GM19455 (cell line): ENCODE results near the gene FOXN4.
"Not testable (repeated sequence)": the region's sequence is repeated elsewhere in the genome, so short reads cannot be mapped to it uniquely, and the experiment has no call there.

Experiments used
- ATAC-seq: cut with Tn5 transposase; IDR thresholded peaks from one replicate; pipeline ENCODE4 v1.9.1; 2021; ENCODE audit not compliant: unreplicated experiment

The FOXN4 gene

DNA sequence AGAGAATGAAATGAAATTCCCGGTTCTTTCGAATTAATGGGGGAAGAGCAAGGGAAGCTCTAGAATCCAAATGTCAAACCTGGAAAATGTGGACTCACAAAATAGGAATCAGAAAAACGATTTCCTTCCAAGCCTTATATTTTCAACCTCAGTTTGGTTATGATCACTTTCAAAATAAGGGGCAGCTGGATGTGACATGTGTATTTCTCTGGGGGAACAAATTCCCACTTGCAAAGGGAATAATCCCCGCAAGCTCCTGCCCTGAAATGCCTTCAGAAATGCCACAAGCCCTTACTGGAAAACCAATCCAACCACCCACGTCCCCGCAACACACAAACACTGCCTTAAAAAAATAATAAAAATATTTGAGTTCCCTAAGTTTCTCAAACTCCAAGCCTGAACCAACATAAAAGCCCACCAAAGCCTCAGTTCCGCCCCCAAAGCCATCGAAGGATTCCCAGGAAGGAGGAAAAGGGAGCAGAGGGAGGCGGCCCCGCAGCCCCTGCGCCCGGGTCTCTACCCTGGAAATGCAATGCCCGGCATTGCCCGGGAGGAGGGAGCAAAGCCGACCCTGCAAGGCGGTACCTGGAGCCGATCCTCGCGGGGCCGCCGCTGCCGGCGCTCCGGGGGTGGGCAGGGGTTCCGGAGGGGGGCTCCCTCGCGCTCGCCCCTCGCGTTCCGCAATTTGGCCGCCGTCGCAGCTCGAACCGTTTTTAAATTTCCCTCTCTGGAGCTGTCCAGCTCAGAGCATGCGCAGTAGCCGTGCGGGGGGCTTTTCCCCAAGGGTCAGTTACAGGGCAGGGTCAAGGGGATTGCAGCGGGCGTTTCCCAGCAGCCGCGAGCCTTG, at the start of gene FOXN4:
FOXN4 (minus strand) TSS at position 751 of the 847 bp plus-strand sequence. CDS start 963 bp downstream, outside the sequence.
- no peak for ATAC-seq

DNA sequence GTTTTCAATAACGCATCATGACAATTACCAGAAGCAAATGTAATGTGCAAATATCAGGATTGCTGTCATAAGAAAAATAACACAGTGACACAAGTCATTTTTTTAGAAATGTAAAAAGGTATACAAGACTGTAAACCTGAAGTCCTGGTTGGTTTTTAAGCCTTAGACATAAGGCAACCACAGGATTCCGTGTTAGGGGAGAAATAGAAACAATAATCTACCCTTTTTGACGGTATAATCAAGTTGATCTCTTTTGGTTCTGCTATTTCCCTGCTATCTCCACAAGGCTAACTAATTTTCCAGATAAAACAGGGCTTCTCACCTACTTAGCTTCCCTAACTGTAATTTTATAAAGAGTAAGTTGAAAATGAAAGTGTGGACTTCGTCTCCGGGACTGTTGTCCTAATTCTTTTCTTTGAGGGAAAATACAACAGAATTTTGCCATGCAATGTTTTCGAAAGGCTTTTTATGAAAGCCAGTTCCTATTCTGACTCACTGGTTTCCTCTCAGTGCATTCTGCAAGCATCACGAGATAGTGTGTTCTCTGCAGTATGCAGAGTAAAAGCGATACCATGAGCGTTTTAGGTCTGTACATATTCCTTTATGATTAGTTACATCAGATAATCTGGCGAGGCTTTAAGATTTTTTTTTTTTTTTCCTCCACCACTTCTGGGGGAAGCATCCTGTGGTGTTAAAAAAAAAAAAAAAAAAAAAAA, 49.2 kb upstream of the FOXN4 start:
- peak; percentile 92 for ATAC-seq

DNA sequence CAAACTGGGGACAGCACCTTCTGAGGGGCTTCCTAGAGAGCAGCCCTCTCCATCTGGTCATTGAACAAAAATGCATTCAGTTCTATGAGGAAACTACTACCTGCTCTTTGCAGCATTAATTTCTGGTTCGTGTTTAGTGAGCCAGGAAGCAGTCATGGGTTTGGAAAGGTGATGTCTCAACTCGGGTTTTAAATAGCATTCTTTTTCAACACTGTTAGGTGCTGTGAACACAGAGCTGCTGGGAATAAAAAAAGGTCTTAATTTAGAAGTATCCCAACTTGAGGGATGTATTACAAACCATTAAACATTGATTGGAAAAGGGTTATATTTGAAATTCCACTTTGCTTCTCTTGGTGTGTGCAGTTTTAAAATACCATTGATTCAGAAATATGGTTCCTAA, 47.9 kb upstream of the FOXN4 start:
- ATAC-seq, result no peak

GRCh38 chr12:109356577-109356976, 47.5 kb upstream of the FOXN4 start:
- no peak for ATAC-seq

DNA sequence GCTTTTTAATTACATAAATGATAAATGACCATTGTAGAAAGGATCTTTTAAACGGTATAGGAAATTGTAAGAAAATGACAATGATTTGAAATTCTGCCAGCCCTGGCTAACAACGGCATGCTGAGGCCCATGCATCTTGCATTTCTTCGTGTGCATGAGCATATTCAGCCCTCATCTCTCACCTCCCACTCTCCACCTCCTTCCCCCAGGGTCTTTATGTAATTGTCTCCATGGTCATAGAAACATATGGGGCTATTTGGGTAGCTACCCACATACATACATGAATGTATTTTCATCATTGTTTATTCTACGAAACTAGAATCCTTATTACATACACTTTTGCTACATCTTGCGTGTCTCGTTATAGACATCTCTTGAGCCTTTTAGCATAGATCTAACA, 43.1 kb upstream of the FOXN4 start:
- ATAC-seq, result no peak

DNA sequence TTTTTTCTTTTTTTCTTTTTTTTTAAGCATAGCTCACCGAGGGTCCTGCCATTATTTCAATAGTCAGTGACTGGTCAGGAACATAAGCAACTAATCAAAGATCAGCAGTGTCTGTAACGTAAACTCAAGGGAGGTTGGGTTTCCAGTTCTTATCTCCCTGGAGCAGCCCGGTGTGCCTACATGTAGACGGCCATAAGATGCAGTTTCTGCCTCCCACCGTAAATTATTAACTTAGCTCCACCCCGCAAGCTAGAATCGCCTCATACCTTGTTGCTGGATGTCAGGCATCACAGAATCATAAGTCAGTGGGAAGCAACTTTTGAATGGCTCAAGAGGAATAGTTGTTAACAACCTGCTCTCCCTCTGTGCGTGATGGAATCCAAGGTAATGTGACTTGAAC, 38.5 kb upstream of the FOXN4 start, which contains the start of gene MYO1H:
MYO1H (plus strand) TSS at position 312 of the 400 bp plus-strand sequence; CDS start at position 373, 61 bp downstream.
- ATAC-seq, result no peak

- ATAC-seq, result no peak
Observed at GRCh38 chr12:109346920-109347319, 37.8 kb upstream of the FOXN4 start.

DNA sequence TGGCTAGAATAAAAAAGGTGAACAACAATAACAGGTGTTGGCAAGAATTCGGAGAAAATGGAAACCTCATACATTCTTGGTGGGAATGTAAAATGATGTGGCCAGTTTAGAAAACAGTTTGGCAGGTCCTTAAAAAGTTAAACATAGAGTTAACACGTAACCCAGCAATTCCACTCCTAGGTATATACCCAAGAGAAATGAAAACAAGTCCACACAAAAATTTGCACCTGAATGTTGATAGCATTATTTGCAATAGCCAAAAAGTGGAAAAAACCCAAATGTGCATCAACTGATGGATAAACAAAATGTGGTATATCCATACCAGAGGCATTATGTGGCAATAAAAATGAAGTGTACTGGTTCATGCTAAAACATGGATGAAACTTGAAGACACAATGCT, 36.3 kb upstream of the FOXN4 start:
- no peak for ATAC-seq

DNA sequence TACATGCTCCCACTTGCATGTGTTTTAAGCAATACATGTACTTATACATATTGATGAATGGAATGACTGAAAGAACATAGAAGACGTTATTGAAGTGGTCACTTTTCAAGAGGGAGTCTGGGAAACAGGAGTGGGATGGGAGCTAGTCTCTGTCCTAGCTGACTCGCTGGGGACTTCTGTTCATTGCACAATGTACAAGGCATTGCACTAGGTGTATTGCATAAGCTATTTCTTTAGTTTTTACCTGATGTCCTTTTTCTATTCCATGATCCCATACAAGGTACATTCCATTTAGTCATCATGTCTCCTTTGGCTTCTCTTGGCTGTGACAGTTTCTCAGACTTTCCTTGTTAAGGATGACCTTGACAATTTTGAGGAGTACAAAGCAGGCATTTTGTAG, 34.6 kb upstream of the FOXN4 start:
- no peak for ATAC-seq

DNA sequence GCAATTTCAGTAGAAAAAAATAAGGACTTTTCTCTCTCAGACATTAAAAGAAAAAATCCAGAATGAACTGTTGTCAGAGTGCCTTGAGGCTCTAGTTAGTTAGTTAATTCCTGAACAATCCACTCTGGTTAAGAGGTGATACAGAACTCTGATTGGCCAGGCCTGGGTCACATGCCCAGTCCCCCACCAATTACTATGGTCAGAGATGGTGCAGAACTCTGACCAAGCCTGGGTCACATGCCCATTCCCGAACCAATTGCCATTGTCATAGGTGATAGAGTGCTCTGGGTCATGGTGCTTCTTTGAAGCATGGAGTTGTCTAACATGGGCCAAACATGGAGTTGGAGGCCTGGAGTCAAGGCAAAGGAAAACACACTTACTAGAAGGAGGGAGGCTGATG, 27.5 kb upstream of the FOXN4 start:
- no peak for ATAC-seq

DNA sequence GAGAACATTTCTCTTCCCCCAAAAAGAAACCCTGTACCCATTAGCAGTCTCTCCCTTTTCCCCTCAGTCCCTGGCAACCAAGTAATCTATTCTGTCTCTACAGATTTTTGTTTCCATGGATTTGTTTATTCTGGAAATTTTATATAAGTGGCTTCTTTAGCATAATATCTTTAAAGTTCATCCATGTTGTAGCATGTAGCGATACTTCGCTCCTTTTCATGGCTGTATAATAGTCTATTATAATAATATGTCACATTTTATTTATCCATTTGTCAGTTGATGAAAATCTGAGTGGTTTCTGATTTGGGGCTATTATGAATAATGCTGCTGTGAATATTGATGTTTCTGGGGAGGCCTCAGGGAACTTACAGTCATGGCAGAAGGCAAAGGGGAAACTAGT, 25.8 kb upstream of the FOXN4 start:
- ATAC-seq, result no peak

DNA sequence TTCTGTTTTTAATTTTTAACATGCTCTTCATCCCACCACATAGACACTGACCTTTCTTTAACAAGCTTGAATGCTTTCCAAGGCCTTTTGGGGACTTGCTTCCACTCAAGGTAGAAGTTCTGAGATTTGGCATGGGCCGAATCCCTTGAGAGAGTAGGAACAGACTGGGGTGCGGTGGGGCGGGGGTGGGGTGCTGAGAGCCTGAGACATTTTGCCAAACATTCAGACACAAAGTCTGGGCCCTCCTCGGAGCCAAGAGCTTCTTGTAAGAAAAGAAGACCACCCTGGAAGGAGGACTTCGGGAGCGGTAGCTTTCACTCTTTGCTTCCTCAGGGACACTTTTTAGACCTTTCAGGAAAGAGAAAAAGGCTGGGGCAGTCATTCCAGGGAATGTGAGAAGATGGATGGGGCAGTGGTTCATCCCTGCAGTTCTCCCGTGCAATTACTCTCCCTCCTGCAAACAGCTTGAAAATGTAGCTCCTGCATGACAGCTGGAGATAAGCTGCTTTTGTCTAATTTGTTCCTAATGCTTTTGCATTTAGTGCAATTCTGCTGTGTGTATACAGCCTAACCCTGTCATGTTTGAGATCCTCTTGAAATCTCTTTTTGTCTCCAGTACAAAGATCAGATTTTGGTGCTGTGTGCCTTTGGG, 22.3 kb upstream of the FOXN4 start:
- no peak for ATAC-seq

- ATAC-seq, result no peak
Observed at GRCh38 chr12:109330282-109331230, 21.5 kb upstream of the FOXN4 start.

DNA sequence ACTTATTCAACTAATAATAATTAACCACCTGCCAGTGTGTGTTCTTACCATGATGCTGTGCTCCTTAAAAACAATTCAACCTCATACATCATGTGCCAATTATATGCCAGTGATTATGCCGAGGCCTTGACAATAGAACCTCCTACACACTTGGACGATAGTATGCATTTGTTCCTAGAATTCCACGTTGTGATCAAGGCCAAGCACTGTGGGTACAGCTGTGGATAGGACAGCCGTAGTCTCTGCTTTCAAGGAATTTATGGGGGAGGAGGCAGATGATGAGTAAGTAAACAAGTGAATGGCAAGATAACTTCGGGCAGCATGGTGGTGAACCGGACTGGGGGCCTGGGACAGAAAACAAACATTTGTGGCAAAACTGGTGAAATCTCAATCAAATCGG, 20.6 kb upstream of the FOXN4 start:
- ATAC-seq, result no peak

DNA sequence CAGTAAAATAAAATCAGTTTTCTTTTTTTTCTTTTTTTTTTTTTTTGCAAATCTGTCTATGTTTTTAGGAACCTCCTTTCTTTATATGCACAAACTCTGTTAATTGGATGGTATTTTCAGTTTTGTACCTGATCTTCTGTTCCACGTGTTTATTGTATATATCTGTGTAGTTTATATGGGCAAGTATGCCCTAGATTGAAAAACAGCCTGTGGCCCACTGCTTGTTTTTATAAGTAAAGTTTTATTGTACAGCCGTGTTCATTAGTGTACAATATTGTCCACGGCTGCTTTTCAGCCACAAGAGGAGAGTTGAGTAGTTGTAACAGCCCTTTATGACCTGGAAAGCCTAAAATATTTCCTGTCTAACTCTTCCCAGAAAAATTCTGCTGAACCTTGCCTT, 19.9 kb upstream of the FOXN4 start:
- ATAC-seq, result no peak

DNA sequence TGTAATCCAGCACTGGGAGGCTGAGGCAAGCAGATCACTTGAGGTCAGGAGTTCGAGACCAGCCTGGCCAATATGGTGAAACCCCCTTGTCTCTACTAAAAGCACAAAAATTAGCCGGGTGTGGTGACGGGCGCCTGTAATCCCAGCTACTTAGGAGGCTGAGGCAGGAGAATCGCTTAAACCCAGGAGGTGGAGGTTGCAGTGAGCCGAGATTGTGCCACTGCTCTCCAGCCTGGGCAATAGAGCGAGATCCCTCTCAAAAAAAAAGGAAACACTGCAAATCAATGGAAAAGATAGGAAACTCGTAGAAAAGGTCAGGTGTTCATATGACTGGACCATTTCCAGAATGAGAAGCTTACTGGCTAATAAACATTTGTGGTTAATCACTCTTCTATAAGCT, 12.2 kb upstream of the FOXN4 start:
- not testable (repeated sequence) for ATAC-seq

DNA sequence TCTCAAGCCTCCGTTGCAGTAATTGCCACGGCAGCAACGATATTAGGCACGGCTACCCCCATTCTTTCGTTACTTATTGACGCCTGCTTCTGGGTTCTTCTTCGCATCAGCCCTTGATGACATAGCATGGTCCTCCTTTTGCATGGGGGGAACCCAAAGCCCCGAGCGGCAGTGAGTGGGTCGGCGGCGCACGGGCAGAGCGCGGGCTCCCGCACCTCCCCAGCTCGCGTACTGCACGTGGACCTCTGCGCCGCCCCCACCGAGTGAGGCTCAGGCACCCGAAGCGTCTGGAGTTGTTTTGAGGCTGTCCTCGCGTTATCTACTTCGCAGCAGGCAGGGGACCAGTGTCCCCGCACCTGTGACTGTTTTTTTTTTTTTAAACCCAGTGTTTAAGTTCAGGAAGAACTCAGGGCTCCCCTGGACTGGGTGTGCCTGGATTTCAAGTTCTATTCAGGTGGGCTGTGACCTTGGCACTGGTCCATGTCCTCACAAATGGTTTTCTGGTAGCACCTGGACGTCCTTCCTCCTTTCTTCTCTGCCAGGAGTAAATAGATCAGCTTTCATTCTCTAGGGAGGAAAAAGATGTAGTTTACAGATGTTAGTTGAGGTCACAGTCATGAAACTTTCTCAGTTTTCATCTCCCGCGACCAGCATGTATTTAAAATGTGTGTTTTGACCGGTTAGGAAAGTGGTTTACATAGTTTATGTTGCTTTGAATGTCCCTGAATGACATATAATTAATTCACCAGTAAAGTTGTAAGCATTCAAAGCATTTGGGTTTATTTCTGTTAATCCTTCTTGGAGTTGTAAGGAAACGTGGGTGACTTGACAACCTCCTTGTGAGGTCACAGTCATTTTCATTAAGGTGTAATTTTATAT, 1.4 kb upstream of the FOXN4 start:
- no peak for ATAC-seq

DNA sequence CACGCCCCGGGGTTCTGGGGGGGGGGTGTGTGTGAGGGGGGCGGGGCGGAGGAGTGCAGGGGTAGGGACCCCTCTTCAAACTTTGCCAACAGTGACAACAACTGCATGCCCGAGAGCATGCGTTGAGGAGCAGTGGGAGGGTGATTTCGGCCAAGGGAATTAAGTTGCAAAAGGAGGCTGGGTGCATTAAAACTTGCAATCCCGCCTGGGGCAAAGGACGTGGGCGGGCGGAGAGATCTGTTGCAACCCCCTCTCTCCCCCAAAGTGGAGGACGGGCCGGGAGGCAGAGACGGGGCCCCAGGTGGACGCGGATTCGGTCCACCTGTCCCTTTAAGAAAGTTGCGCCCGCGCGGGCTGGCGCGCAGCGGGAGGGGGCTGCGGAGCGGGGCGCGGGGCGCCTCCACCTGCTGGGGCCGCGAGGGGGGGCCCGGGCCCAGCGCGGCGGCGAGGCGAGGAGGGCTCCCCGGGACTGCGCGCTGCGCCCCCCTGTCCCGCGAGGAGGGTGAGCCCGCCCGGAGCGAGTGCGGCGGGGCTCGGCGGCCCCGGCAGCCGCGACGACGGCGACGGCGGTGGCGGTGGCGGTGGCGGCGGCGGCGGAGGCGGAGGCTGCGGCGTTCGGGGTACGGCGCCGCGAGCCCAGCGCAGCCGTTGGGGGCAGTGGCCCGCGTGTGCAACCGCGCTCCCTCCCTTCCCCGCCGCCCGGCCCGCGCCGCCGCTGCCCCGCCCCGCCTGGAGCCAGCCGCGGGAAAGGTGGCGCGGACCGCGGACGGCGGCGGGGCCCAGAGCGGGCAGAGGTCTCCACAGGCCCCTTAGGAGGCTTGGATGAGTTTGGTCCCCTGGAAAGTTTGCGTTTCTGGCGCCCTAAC, 530 bp upstream of the FOXN4 start:
- ATAC-seq, result no peak

DNA sequence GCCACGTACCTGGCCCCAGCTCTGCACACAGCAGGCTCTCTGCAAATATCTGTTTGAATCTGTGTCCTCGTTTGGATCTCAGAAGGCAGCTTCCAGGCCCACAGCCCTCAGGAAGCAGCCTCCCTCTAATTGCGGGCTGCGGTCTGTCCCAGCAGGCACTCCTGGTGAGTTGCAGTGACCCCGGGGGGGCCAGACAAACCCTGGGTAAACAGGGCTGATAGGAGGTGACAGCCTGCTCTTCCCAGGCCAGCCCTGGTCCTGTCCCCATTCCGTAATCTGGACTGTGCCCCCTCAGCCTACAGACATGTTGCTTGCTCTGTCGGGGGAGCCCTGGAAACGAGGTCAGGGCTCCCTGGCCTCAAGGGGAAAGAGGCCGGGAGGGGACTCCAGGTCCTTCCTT, 2.0 kb downstream of the FOXN4 start:
- ATAC-seq, result no peak
